Prostate gland (tissue), 2 donors: ENCODE results near the gene TXNDC12. TPM values are rescaled to one million over a fixed set of nuclear protein-coding genes. Genes with fewer than 3 reads are reported as not detected.

Source experiments
- DNase-seq: peaks from one replicate; pipeline ENCODE4 v3.0.0-alpha.2; 2019; ENCODE audit warnings: low spot score
- H3K27ac ChIP-seq, 2 donors: fragments of 200-600 bp; sonication (generic); 2 replicates each; pipeline ENCODE4 v1.5.1; 2017 to 2019
- H3K27me3 ChIP-seq: fragments of 200-600 bp; sonication (generic); replicated peaks from 2 replicates; pipeline ENCODE4 v1.5.1; 2019; ENCODE audit not compliant: insufficient read depth
- H3K36me3 ChIP-seq, 2 donors: fragments of 200-600 bp; sonication (generic); 1 replicate in 1 of 2; 2 replicates in 1 of 2; pipeline versions ENCODE4 v1.5.1 to v1.8.1; 2017 to 2019
- H3K4me1 ChIP-seq: fragments of 200-600 bp; sonication (generic); replicated peaks from 2 replicates; pipeline ENCODE4 v1.5.1; 2019
- H3K4me3 ChIP-seq, 2 donors: fragments of 200-600 bp; sonication (generic); 2 replicates each; pipeline ENCODE4 v1.5.1; 2017 to 2019
- H3K9me3 ChIP-seq: fragments of 200-600 bp; sonication (generic); 2 replicates; pipeline ENCODE4 v1.5.1; 2017
- CTCF ChIP-seq, 4 experiments: fragments of 200-600 bp in 2 of 4; fragments of 450-650 bp in 2 of 4; sonication (generic) in 2 of 4; IDR thresholded peaks; 1 replicate in 3 of 4; 2 replicates in 1 of 4; pipeline ENCODE4 v1.5.1; 2016 to 2019; ENCODE audit warnings: antibody characterized with exemption in 4 of 4, mild to moderate bottlenecking in 2 of 4, moderate library complexity in 2 of 4
- POLR2A ChIP-seq: fragments of 450-650 bp; IDR thresholded peaks from one replicate; pipeline ENCODE4 v1.6.1; 2016; ENCODE audit warnings: antibody characterized with exemption, mild to moderate bottlenecking
- POLR2AphosphoS5 ChIP-seq: sonication (generic); formaldehyde crosslinking; IDR thresholded peaks from one replicate; pipeline ENCODE4 v1.6.1; 2017; ENCODE audit warnings: antibody characterized with exemption
- WGBS: methylation state at CpG from one replicate; pipeline ENCODE4 v1.1.5; 2018; 5-methylcytosine and 5-hydroxymethylcytosine counted together
- intact Hi-C: fragments of 100-400 bp; cut with DNase I; formaldehyde crosslinking; loops from one replicate; pipeline ENCODE4 v1.14.2; 2022
- total RNA-seq, 2 donors: library from RNA; depleted of rRNA; stranded (reverse); fragments of >200 nt; gene quantifications; one replicate each; pipeline ENCODE4 v1.1.0, GENCODE V29; 2016

Gene TXNDC12
- total RNA-seq, 2 donors from 2014 or later: 46.1 to 70.6 TPM

- peak; percentile 79 for DNase-seq
- TF ChIP-seq POLR2AphosphoS5 (peak; percentile 41), CTCF (IDR thresholded peaks at IDR 0.05) (no peak)
- no peaks in the 10 kb centered on the region for H3K36me3 ChIP-seq
- WGBS: 4% methylated on average over 16 of the region's 46 CpGs
- no peaks in the 10 kb centered on the region for H3K9me3 ChIP-seq
- H3K4me3 ChIP-seq: peak within 1 kb of the TSS; percentile 53 to 69
- H3K27ac ChIP-seq: peak within 1 kb of the TSS; percentile 67 to 77
- no peaks in the 10 kb centered on the region for H3K4me1 ChIP-seq
- intact Hi-C loops: no loop called here
- H3K27me3 ChIP-seq: no peaks in the 10 kb centered on the region
Measured at GRCh38 chr1:51990478-51990965, 64.5 kb downstream of the TXNDC12 start, which contains the start of gene RAB3B. RAB3B (minus strand) TSS chr1:51990700; CDS start chr1:51977117, 13,583 bp downstream.

DNA sequence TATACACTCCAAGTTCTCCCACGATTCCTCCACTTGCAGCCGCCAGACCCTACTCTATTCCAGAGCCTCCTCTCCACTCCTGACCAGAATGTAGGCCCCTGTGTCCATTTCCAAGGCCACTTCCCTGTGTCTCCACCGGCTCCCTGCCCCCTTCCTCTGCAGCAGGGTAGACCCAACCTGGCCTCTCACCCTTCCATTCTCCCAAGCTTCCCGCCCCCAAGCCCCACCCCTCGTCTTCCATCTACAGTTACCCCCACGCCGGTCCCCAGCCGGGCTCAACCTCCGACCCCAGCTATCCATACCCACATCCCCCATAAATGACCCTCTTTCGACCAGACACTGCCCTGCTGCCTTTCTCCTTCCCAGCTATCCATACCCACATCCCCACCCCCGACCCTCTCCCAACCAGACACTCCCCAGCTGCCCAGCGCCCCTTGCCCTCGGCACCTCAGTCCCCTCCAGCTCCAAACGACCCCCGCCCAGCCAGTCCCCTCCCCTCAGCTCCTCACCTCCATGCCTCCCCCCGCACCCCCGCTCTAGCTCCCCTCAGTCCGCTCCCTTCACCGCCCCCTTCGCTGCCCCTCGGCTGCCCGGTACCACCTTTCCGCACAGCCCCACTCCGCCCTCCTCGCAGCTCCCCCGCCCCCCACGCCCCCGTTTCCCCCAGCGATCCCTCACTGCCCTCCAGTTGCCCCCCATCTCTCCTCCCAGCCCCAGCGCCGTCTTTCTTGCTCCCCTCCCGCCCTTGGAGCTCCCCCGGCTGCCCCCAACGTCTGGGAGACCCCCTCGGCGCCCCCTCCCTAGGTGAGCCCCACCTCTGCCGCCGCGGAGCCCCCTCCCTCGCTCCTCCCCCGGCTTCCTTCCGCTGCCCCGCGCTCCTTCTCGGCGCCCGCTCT is 65.2 kb downstream of the TXNDC12 start:
- no peak for DNase-seq
- TF ChIP-seq POLR2A (no peak), CTCF (IDR thresholded peaks at IDR 0.05) (no peak), POLR2AphosphoS5 (no peak)
- intact Hi-C loops: no loop called here
- H3K36me3 ChIP-seq: no peaks in the 10 kb centered on the region
- H3K27me3 ChIP-seq: no peaks in the 10 kb centered on the region
- whole genome bisulfite sequencing: 18% methylated on average over 43 of the region's 47 CpGs
- H3K27ac ChIP-seq: peak overlapping the region; percentile 67 to 77
- H3K4me3 ChIP-seq: peak overlapping the region; percentile 53 to 69
- no peaks in the 10 kb centered on the region for H3K4me1 ChIP-seq
- H3K9me3 ChIP-seq: no peaks in the 10 kb centered on the region

GRCh38 chr1:51988254-51988653 is 66.7 kb downstream of the TXNDC12 start:
- Histone ChIP-seq H3K36me3 (no peaks in the 10 kb centered on the region), H3K4me1 (no peaks in the 10 kb centered on the region), H3K9me3 (no peaks in the 10 kb centered on the region), H3K27ac (no peak overlapping the region), H3K27me3 (no peaks in the 10 kb centered on the region), H3K4me3 (no peak overlapping the region)
- intact Hi-C loops: no loop called here
- TF ChIP-seq CTCF (IDR thresholded peaks at IDR 0.05) (no peak), POLR2AphosphoS5 (no peak)
- no peak for DNase-seq

- H3K9me3 ChIP-seq: no peaks in the 10 kb centered on the region
- no peak overlapping the region for H3K4me3 ChIP-seq
- WGBS: 84% methylated on average over 4 of the region's 4 CpGs
- no peaks in the 10 kb centered on the region for H3K27me3 ChIP-seq
- no peaks in the 10 kb centered on the region for H3K36me3 ChIP-seq
- TF ChIP-seq CTCF (IDR thresholded peaks at IDR 0.05): no peak
- TF ChIP-seq POLR2A: no peak
- TF ChIP-seq POLR2AphosphoS5: no peak
- no peaks in the 10 kb centered on the region for H3K4me1 ChIP-seq
- intact Hi-C loops: no loop called here
- DNase-seq: no peak
- H3K27ac ChIP-seq: no peak overlapping the region
Measured at GRCh38 chr1:51986718-51987117, 68.3 kb downstream of the TXNDC12 start.

GRCh38 chr1:51982161-51982560 is 72.8 kb downstream of the TXNDC12 start:
- intact Hi-C loops: no loop called here
- Histone ChIP-seq H3K27me3 (no peaks in the 10 kb centered on the region), H3K36me3 (no peaks in the 10 kb centered on the region), H3K4me3 (no peak overlapping the region), H3K9me3 (no peaks in the 10 kb centered on the region), H3K4me1 (no peaks in the 10 kb centered on the region), H3K27ac (no peak overlapping the region)
- 89% methylated on average over 3 of the region's 3 CpGs for WGBS
- TF ChIP-seq POLR2AphosphoS5 (no peak), CTCF (IDR thresholded peaks at IDR 0.05) (no peak), POLR2A (no peak)
- DNase-seq: no peak
